HFF-Myc (cell line): ENCODE measurements around the gene CCHCR1.
"Not testable (repeated sequence)": the region's sequence is repeated elsewhere in the genome, so short reads cannot be mapped to it uniquely, and the experiment has no call there.

Experiments used
- DNase-seq: peaks from one replicate; pipeline ENCODE4 v3.0.0-alpha.2; 2011; ENCODE audit warnings: low read depth; ENCODE audit errors: extremely low read depth
- H3K4me3 ChIP-seq: replicated peaks from 2 replicates; pipeline ENCODE4 v1.5.1; 2011; ENCODE audit warnings: low read depth, mild to moderate bottlenecking, control low read depth, low read length
- TF ChIP-seq, protein P1 (sequence below): IDR thresholded peaks from 2 replicates; pipeline ENCODE4 v1.5.1; 2012; ENCODE audit warnings: mild to moderate bottlenecking, low read depth, low read length, control low read depth; ENCODE audit errors: missing control alignments

CCHCR1 gene

DNA sequence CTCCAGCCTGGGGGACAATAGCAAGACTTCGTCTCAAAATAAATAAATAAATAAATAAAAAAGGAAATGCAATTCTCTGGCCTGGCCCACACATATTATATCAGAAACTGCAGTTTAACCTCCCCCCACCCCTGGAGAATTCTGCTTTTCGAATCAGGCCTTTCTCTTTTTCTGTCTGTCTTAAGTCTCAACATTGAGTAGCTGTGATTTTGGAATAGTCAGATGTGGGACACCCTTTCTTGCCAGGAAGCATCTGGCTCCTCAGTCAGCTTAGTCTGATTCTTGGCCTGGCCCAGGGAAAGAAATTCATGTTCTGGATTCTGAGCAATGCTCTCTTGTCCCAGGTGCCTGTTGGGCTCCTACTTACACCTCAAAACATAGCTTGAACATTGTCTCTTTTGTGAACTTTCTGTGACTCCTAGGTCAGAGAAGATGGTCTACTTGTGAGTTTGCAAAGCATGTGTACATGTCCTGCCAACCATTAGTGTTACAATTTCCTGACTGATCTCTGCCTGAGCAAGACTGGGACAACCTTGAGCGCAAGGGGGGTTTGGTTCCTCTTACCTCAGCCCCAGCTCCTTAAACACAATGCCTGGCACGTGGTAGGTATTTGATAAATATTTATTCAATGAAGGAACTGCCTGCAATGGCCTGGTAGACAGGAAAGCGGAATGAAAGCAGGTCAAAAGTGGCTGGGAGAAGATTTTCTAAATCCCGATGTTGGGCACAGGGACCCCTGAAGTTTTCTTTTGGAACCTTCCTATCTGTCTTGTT lies 36.6 kb upstream of the CCHCR1 start:
- TF ChIP-seq, protein P1, sequence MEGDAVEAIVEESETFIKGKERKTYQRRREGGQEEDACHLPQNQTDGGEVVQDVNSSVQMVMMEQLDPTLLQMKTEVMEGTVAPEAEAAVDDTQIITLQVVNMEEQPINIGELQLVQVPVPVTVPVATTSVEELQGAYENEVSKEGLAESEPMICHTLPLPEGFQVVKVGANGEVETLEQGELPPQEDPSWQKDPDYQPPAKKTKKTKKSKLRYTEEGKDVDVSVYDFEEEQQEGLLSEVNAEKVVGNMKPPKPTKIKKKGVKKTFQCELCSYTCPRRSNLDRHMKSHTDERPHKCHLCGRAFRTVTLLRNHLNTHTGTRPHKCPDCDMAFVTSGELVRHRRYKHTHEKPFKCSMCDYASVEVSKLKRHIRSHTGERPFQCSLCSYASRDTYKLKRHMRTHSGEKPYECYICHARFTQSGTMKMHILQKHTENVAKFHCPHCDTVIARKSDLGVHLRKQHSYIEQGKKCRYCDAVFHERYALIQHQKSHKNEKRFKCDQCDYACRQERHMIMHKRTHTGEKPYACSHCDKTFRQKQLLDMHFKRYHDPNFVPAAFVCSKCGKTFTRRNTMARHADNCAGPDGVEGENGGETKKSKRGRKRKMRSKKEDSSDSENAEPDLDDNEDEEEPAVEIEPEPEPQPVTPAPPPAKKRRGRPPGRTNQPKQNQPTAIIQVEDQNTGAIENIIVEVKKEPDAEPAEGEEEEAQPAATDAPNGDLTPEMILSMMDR, result no peak
- H3K4me3 ChIP-seq, result no peak overlapping the region
- no peak for DNase-seq

DNA sequence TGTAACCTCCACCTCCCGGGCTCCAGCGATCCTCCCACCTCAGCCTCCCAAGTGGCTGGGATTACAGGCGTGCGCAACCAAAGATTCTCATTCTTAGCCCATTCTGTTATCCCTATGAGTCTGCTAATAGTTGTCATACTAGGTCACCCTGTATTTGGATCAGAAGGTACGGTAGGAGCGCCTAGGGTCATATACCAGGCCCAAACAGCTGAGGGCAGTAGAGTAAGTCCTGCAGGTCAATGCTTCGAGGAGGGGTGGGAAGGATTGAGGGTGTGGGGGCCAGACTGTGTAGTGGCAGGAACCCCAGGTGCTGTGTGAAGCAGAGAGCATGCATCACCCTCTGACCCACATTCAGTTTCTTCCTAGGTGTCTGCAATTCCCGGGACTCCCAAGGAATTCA lies 35.6 kb upstream of the CCHCR1 start:
- TF ChIP-seq, protein P1, result no peak
- no peak overlapping the region for H3K4me3 ChIP-seq
- no peak for DNase-seq

DNA sequence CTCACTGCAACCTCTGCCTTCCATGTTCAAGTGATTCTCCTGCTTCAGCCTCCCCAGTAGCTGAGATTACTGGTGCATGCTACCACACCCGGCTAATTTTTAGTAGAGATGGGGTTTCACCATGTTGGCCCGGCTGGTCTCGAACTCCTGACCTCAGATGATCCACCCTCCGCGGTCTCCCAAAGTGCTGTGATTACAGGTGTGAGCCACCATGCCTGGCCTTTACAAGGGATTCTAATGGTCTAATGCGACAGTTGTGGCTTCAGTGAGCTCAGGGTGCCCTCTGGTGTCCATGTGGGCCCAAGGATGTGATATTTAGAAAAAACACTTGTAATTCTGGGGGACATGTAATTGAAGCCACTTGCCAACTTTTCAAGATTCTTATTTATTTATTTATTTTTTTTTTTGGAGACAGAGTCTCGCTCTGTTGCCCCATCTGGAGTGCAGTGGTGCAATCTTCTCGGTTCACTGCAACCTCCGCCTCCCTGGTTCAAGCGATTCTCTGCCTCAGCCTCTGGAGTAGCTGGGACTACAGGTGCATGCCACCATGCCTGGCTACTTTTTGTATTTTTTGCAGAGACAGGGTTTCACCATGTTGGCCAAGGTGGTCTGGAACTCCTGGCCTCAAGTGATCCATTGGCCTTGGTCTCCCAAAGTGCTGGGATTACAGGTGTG lies 35.0 kb upstream of the CCHCR1 start:
- TF ChIP-seq, protein P1, result peak; percentile 55
- peak; percentile 55 for DNase-seq

DNA sequence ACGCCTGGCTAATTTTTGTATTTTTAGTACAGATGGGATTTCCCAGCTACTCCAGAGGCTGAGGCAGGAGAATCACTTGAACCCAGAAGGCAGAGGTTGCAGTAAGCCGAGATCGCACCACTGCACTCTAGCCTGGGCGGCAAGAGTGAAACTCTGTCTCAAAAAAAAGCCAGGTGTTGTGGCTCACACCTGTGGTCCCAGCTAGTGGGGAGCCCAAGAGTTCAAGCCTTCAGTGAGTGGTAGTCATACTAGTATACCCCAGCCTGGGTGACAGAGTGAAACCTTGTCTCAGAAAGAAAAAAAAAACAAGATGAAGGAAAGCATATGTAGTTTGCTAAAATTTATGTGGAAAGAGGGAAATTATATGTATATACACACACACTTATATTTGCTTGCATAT lies 32.9 kb upstream of the CCHCR1 start:
- no peak for DNase-seq
- no peak overlapping the region for H3K4me3 ChIP-seq
- TF ChIP-seq, protein P1, result no peak

More for the DNA sequence above, 35.0 kb upstream of the CCHCR1 start:
- not testable (repeated sequence) for H3K4me3 ChIP-seq

DNA sequence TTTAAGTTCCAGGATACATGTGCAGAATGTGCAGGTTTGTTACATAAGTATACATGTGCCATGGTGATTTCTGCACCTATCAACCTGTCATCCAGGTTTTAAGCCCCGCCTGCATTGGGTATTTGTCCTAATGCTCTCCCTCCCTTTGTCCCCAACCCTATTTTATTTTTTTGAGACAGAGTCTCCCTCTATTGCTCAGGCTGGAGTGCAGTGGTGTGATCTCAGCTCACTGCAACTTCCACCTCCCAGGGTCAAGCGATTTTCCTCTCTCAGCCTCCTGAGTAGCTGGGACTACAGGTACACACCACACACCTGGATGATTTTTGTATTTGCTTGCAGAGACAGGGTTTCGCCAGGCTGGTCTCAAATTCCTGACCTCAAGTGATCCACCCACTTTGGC lies 31.6 kb upstream of the CCHCR1 start:
- DNase-seq, H3K4me3 ChIP-seq: not testable (repeated sequence)

DNA sequence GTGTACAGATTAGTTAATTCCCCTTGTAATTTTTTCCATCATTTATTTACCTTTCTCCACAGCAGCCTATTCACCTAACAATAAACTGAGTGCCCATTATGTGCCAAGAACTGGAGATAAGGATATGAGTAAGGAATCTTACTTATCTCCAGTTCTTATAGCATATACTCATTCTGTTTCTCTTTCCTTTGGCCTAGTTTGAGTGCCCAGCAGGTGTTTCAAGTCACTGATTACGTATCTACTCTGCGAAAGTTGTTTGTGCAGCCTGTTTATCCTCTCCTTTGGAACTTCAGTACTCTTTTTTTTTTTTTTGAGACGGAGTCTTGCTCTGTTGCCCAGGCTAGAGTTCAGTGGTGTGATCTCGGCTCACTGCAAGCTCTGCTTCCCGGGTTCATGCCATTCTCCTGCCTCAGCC lies 30.2 kb upstream of the CCHCR1 start:
- DNase-seq, result no peak
- no peak overlapping the region for H3K4me3 ChIP-seq
- TF ChIP-seq, protein P1, result no peak

DNA sequence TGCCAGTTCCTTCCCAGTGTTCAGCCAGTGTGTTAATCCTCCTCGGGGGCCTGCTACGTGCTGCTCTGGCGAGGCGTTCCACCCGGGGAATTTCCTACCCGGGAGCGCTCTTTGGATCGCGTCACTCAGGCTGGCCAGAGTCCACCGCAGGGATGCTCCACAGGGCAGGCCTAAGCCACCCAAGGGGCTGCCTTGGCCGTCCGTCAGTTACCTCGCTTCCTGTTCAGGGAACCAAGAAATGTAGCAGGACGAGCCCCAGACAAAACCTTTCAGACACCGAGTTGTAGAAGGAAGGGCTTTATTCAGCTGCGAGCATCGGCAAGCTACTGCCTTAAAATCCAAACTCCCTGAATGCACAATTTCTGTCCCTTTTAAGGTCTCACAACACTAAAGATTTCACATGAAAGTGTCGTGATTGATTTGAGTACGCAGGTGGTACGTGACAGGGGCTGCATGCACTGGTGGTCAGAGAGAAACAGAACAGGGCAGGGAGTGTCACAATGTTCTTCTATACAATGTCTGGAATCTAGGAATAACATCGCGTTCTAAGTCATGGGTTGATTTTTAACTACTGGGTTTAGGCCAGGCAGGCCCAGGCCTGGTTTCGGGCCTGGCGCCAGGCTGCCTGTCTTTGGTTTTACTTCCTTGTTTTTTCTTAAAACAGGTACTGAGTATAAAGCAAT lies 28.6 kb upstream of the CCHCR1 start:
- TF ChIP-seq, protein P1, result no peak
- H3K4me3 ChIP-seq, result no peak overlapping the region
- no peak for DNase-seq

DNA sequence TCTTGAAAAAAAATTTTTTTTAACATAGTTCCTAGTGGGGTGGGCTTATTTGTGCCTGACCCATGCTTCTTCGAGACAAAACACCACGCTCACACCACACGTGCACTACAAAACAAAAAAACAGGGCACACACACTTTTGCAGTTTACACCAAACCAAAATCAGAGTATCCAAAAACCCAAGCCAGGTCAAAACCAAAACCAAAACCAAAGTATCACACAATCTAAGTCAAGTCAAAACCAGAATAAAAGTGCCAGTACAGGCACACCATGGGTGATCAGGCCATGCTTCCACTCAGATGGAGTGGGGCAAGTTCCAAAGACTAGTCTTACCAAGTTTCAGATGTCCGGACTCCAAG lies 28.1 kb upstream of the CCHCR1 start:
- not testable (repeated sequence) for H3K4me3 ChIP-seq, DNase-seq

DNA sequence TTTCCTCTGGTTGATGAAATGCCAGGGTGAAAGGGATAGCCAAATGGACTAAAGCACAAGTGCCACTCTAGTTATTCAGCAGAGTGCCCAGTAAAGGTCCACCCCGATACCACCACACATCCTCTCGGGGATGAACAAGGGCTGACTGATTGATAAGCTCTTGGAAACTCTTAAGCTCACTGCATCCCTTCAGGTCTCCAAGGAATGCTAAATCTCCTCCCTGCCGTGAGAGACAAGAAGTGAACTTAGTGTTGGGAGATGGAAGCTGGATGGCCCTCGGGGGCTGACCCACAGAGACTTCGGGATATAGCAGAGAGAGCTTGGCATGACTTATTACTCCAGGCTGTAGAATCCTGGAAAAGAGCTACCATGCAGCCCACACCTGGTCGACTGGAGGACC lies 26.3 kb upstream of the CCHCR1 start:
- DNase-seq, H3K4me3 ChIP-seq: not testable (repeated sequence)

DNA sequence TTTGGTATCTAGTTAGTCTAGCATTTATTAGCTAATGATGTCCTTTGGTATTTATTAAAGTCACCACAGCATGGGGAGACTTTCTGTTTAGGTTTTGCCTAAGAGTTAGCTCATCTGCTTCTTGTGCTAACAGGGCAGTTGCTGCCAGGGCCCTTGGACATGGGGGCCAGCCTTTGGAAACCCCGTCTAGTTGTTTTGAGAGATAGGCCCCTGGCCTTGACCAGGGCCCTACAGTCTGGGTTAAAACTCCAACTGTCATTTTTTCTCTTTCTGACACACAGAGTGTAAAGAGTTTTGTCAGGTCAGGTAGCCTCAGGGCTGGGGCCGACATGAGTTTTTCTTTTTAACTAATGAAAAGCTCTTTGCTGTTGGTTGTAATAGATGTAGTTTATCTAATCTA lies 25.7 kb upstream of the CCHCR1 start:
- H3K4me3 ChIP-seq, DNase-seq: not testable (repeated sequence)
